Naive thymus-derived CD4-positive, alpha-beta T cell (primary cell): ENCODE measurements around the gene CEP41. TPM values are rescaled to one million over a fixed set of nuclear protein-coding genes. Genes with fewer than 3 reads are reported as not detected.
A peak's percentile ranks its signal among the peaks of the same experiment; 100 is the strongest.

Experiments used
- ATAC-seq: fragments of 150-1000 bp; cut with Tn5 transposase; 2 replicates; pipeline ENCODE4 v1.10.0; 2021; ENCODE audit warnings: mild to moderate bottlenecking, moderate library complexity
- CTCF ChIA-PET: fragments of 350-600 bp; sonication (Branson Sonifier 250); formaldehyde crosslinking; loops from one replicate; lab custom pipeline; 2021; ENCODE audit warnings: antibody characterized with exemption; lab: Charles Lee
- POLR2A ChIA-PET: fragments of 350-600 bp; sonication (Branson Sonifier 250); formaldehyde crosslinking; loops from one replicate; lab custom pipeline; 2021; ENCODE audit warnings: antibody characterized with exemption, inconsistent platforms; lab: Charles Lee
- DNase-seq, 9 donors: peaks; one replicate each; pipeline versions ENCODE4 v3.0.0 to v3.0.0-alpha.2; 2020 to 2022; ENCODE audit warnings: mixed read lengths in 1 of 9
- H3K27ac ChIP-seq: one replicate; pipeline ENCODE4 v1.7.0; 2013; ENCODE audit warnings: mild to moderate bottlenecking, low read depth, low read length, moderate library complexity
- H3K27me3 ChIP-seq, 2 donors: one replicate each; pipeline ENCODE4 v1.7.0; 2013; ENCODE audit warnings: low read length in 2 of 2, mild to moderate bottlenecking in 2 of 2, moderate library complexity in 2 of 2; ENCODE audit not compliant: control insufficient read depth in 2 of 2, insufficient read depth in 2 of 2
- H3K36me3 ChIP-seq, 3 experiments: 1 replicate in 2 of 3; 2 replicates in 1 of 3; pipeline ENCODE4 v1.7.0; 2013; ENCODE audit warnings: low read length in 3 of 3, mild to moderate bottlenecking in 3 of 3, moderate library complexity in 1 of 3; ENCODE audit not compliant: insufficient read depth in 3 of 3, control insufficient read depth in 2 of 3
- H3K4me1 ChIP-seq, 2 donors: one replicate each; pipeline ENCODE4 v1.7.0; 2013; ENCODE audit warnings: low read length in 2 of 2, mild to moderate bottlenecking in 2 of 2, moderate library complexity in 1 of 2; ENCODE audit not compliant: control insufficient read depth in 2 of 2, insufficient read depth in 2 of 2
- H3K4me3 ChIP-seq: 2 replicates; pipeline ENCODE4 v1.7.0; 2013; ENCODE audit warnings: mild to moderate bottlenecking, low read length
- H3K9me3 ChIP-seq, 3 experiments: 1 replicate in 2 of 3; 2 replicates in 1 of 3; pipeline ENCODE4 v1.7.0; 2013; ENCODE audit warnings: low read length in 3 of 3; ENCODE audit not compliant: control insufficient read depth in 2 of 3
- H3K27ac Mint-ChIP-seq, 9 donors: one replicate each; pipeline ENCODE4 v1.8.0; 2020 to 2022; ENCODE audit warnings: mixed read lengths in 9 of 9, mild to moderate bottlenecking in 8 of 9, moderate library complexity in 5 of 9, inconsistent platforms in 2 of 9
- H3K27me3 Mint-ChIP-seq, 5 donors: one replicate each; pipeline ENCODE4 v1.8.0; 2021 to 2022; ENCODE audit warnings: mixed read lengths in 5 of 5, mild to moderate bottlenecking in 1 of 5
- H3K36me3 Mint-ChIP-seq, 5 donors: one replicate each; pipeline ENCODE4 v1.8.0; 2020 to 2022; ENCODE audit warnings: mixed read lengths in 5 of 5, mild to moderate bottlenecking in 3 of 5, inconsistent platforms in 1 of 5
- H3K4me1 Mint-ChIP-seq, 7 donors: one replicate each; pipeline ENCODE4 v1.8.0; 2020 to 2022; ENCODE audit warnings: mixed read lengths in 7 of 7, mild to moderate bottlenecking in 3 of 7, inconsistent platforms in 1 of 7
- H3K4me3 Mint-ChIP-seq, 10 donors: one replicate each; pipeline ENCODE4 v1.8.0; 2020 to 2022; ENCODE audit warnings: mild to moderate bottlenecking in 10 of 10, mixed read lengths in 10 of 10, moderate library complexity in 6 of 10, inconsistent platforms in 2 of 10
- H3K9me3 Mint-ChIP-seq, 11 donors: one replicate each; pipeline ENCODE4 v1.8.0; 2020 to 2022; ENCODE audit warnings: mixed read lengths in 11 of 11, mild to moderate bottlenecking in 4 of 11, inconsistent platforms in 1 of 11, moderate library complexity in 1 of 11
- intact Hi-C, 2 donors: fragments of 100-400 bp; cut with micrococcal nuclease; formaldehyde crosslinking; loops; one replicate each; pipeline ENCODE4 v1.15.1; 2023
- polyA plus RNA-seq, 2 donors: library from polyadenylated mRNA; unstranded; fragments of 300-500 nt; fragmentation: Illumina TruSeq; gene quantifications; one replicate each; pipeline ENCODE4 v1.2.3, GENCODE V29; 2021
- total RNA-seq, 6 experiments: library from RNA in 5 of 6; stranded (reverse) in 5 of 6; gene quantifications; 1 replicate in 5 of 6; 2 replicates in 1 of 6; pipeline ENCODE4 v1.2.3 and lab custom pipeline; 2021 to 2026

CEP41 gene
- total and polyA plus RNA-seq, 7 experiments from 2014 or later: 6.9 to 29.6 (median 13.3) TPM

DNA sequence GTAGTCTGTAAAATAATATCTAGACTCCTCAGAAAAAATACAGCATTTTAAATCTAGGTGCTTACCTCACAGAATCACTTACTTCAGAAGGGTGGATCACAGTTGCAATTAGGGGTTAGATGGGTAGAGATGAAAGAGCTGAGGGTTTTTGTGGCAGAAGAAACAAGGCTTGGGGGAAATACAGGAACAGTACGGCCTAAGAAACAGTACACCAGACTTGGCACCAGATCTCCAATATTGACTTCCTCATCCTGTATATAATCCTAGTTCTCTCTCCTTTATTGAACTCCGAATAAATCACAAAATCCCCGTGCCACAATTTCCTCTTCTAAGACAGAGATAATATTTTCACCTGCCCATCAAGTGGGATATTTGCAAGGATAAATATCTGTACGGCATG, 14.3 kb downstream of the CEP41 start:
- no peaks in the 10 kb centered on the region for H3K27me3 ChIP-seq
- H3K4me1 ChIP-seq: peaks cover 0 to 43% of the 10 kb centered on the region in 2 donors
- H3K36me3 ChIP-seq: no peaks in the 10 kb centered on the region
- H3K4me3 Mint-ChIP-seq: peak overlapping the region in 9 of 10 donors; percentile 1 to 70 (median 53)
- intact Hi-C loops: loop anchor here in 1 of 2 donors (1.0 to 2.0 kb wide), 3 partner anchors 9 to 32 kb away; no protein-coding TSS in a partner anchor
- no peak overlapping the region for H3K4me3 ChIP-seq
- DNase-seq (peak in 7 of 9 donors; percentile 41 to 73 (median 62)), ATAC-seq (peak; percentile 87)
- H3K9me3 Mint-ChIP-seq: no peaks in the 10 kb centered on the region
- peaks cover 21 to 59% (median 50%) of the 10 kb centered on the region in 7 donors for H3K4me1 Mint-ChIP-seq
- H3K27ac Mint-ChIP-seq: peak overlapping the region in 8 of 9 donors; percentile 5 to 68 (median 52)
- ChIA-PET CTCF (interaction anchor here (0.7 to 2.0 kb wide), 2 partner anchors 11 to 100 kb away, joined by 3 to 6 read pairs; no protein-coding TSS in a partner anchor), POLR2A (interaction anchor here (0.6 to 1.0 kb wide), 3 partner anchors 11 to 32 kb away, joined by 3 to 4 read pairs (median 3); no protein-coding TSS in a partner anchor)
- no peaks in the 10 kb centered on the region for H3K9me3 ChIP-seq
- H3K27me3 Mint-ChIP-seq: no peaks in the 10 kb centered on the region
- H3K27ac ChIP-seq: peak overlapping the region; percentile 44
- H3K36me3 Mint-ChIP-seq: peaks cover 0 to 11% (median 0%) of the 10 kb centered on the region in 5 donors

DNA sequence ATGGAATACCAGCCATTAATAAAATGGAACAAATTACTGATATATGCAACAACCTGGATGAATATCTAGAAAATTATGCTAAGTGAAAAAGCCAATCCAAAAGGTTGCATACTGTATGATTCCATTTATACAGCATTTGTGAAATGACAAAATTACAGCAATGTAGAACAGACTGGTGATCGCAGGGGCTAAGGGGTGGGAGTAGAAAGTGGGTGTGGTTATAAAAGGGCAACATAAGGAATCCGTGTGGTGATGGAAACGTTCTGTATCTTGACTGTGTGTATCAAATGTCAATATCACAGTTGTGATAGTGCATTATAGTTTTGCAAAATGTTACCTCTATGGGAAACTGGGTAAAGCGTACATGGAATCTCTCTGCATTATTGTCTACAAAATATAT, 15.0 kb downstream of the CEP41 start:
- ATAC-seq: no peak
- H3K27me3 Mint-ChIP-seq: no peaks in the 10 kb centered on the region
- Histone ChIP-seq H3K27me3 (no peaks in the 10 kb centered on the region), H3K36me3 (no peaks in the 10 kb centered on the region), H3K4me3 (no peak overlapping the region), H3K4me1 (peaks cover 0 to 47% of the 10 kb centered on the region in 2 donors), H3K27ac (no peak overlapping the region), H3K9me3 (no peaks in the 10 kb centered on the region)
- H3K4me1 Mint-ChIP-seq: peaks cover 24 to 66% (median 58%) of the 10 kb centered on the region in 7 donors
- POLR2A ChIA-PET: no interaction called here
- H3K9me3 Mint-ChIP-seq: no peaks in the 10 kb centered on the region
- H3K36me3 Mint-ChIP-seq: peaks cover 0 to 11% (median 0%) of the 10 kb centered on the region in 5 donors
- no peak for DNase-seq
- peak overlapping the region in 5 of 10 donors; percentile 7 to 62 (median 32) for H3K4me3 Mint-ChIP-seq
- peak overlapping the region in 8 of 9 donors; percentile 6 to 88 (median 62) for H3K27ac Mint-ChIP-seq
- intact Hi-C loops: loop anchor here in 1 of 2 donors (1.0 to 2.0 kb wide), 3 partner anchors 8 to 31 kb away; no protein-coding TSS in a partner anchor
- CTCF ChIA-PET: interaction anchor here (2.0 kb wide), 1 partner anchor 10 kb away, joined by 6 read pairs; no protein-coding TSS in a partner anchor

DNA sequence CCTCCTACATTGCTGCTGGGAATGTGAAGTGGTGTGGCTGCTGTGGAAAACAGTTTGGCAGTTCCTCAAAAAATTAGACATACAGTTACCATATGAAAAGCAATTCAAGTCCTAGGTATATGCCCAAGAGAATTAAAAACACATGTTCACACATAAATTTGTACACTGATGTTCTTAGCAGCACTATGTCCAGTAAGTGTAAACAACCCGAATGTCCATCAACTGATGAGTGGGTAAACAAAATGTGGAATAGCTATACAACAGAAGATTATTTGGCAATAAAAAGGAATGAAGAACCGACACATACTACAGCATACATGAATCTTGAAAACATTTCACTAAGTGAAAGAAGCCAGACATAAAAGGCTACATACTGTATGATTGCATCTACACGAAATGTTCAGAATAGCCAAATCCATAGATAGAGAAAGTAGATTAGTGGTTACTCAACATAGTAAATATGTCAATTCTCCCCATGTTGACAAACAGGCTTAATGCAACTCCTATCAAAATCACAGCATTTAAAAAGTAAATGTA, 17.2 kb downstream of the CEP41 start:
- Mint-ChIP-seq H3K36me3 (peaks cover 0 to 13% (median 0%) of the 10 kb centered on the region in 5 donors), H3K27ac (peak overlapping the region in 1 of 9 donors; percentile 36), H3K9me3 (no peaks in the 10 kb centered on the region), H3K4me3 (peak overlapping the region in 1 of 10 donors; percentile 3), H3K4me1 (peaks cover 32 to 83% (median 74%) of the 10 kb centered on the region in 7 donors), H3K27me3 (no peaks in the 10 kb centered on the region)
- H3K4me1 ChIP-seq: peaks cover 0 to 56% of the 10 kb centered on the region in 2 donors
- intact Hi-C loops: no loop called here
- H3K9me3 ChIP-seq: no peaks in the 10 kb centered on the region
- DNase-seq: no peak
- no peaks in the 10 kb centered on the region for H3K27me3 ChIP-seq
- no peak for ATAC-seq
- H3K36me3 ChIP-seq: no peaks in the 10 kb centered on the region
- ChIA-PET CTCF (no interaction called here), POLR2A (interaction anchor here (0.9 to 1.4 kb wide), 2 partner anchors 14 to 17 kb away, joined by 3 to 5 read pairs; partner anchors contain the start of gene CEP41)
- H3K27ac ChIP-seq: no peak overlapping the region
- no peak overlapping the region for H3K4me3 ChIP-seq

DNA sequence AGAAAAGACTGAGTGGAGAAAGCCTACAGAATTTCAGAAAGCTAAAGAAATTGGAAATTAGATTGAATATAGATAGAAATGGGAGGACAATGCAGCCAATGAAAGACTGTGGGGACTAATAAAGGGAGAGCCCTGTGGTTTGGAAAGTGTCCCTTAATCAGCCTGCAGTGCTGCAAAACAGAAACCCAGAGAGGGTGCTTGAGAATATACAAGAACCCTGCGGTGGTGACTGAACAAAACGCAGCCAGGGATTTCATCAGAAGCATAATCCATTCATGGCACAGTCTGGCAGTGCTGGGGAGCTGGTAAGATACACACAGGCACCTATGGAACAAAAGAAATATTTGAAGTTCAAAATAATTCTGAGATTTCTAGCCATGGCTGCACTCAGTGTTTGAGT, 19.1 kb downstream of the CEP41 start:
- no peaks in the 10 kb centered on the region for H3K36me3 ChIP-seq
- no peak overlapping the region for H3K4me3 ChIP-seq
- no peak for DNase-seq
- H3K36me3 Mint-ChIP-seq: peaks cover 0 to 13% (median 0%) of the 10 kb centered on the region in 5 donors
- H3K27me3 Mint-ChIP-seq: no peaks in the 10 kb centered on the region
- H3K27ac Mint-ChIP-seq: peak overlapping the region; percentile 6 to 94 (median 68)
- H3K9me3 ChIP-seq: no peaks in the 10 kb centered on the region
- no peaks in the 10 kb centered on the region for H3K9me3 Mint-ChIP-seq
- CTCF ChIA-PET: interaction anchor here (1.5 kb wide), 1 partner anchor 9 kb away, joined by 3 read pairs; no protein-coding TSS in a partner anchor
- H3K4me3 Mint-ChIP-seq: peak overlapping the region in 9 of 10 donors; percentile 10 to 75 (median 64)
- H3K27me3 ChIP-seq: no peaks in the 10 kb centered on the region
- H3K4me1 Mint-ChIP-seq: peaks cover 32 to 88% (median 85%) of the 10 kb centered on the region in 7 donors
- peaks cover 0 to 68% of the 10 kb centered on the region in 2 donors for H3K4me1 ChIP-seq
- intact Hi-C loops: loop anchor here in 1 of 2 donors (2.0 kb wide), 1 partner anchor 65 kb away; no protein-coding TSS in a partner anchor
- no peak for ATAC-seq
- peak overlapping the region; percentile 23 for H3K27ac ChIP-seq
- POLR2A ChIA-PET: interaction anchor here (0.7 to 1.3 kb wide), 3 partner anchors 8 to 27 kb away, joined by 3 read pairs; no protein-coding TSS in a partner anchor

- Histone ChIP-seq H3K27ac (peak overlapping the region; percentile 23), H3K27me3 (no peaks in the 10 kb centered on the region), H3K36me3 (no peaks in the 10 kb centered on the region), H3K9me3 (no peaks in the 10 kb centered on the region), H3K4me3 (no peak overlapping the region), H3K4me1 (peaks cover 0 to 69% of the 10 kb centered on the region in 2 donors)
- H3K27ac Mint-ChIP-seq: peak overlapping the region in 5 of 9 donors; percentile 17 to 80 (median 68)
- intact Hi-C loops: loop anchor here in 1 of 2 donors (2.0 kb wide), 1 partner anchor 66 kb away; no protein-coding TSS in a partner anchor
- H3K9me3 Mint-ChIP-seq: no peaks in the 10 kb centered on the region
- peak overlapping the region in 7 of 10 donors; percentile 4 to 75 (median 64) for H3K4me3 Mint-ChIP-seq
- H3K27me3 Mint-ChIP-seq: no peaks in the 10 kb centered on the region
- peaks cover 35 to 88% (median 85%) of the 10 kb centered on the region in 7 donors for H3K4me1 Mint-ChIP-seq
- POLR2A ChIA-PET: interaction anchor here (0.7 to 1.7 kb wide), 4 partner anchors 8 to 28 kb away, joined by 3 to 5 read pairs (median 3); no protein-coding TSS in a partner anchor
- DNase-seq (no peak), ATAC-seq (no peak)
- H3K36me3 Mint-ChIP-seq: peaks cover 0 to 10% (median 0%) of the 10 kb centered on the region in 5 donors
- CTCF ChIA-PET: interaction anchor here (1.5 kb wide), 1 partner anchor 9 kb away, joined by 3 read pairs; no protein-coding TSS in a partner anchor
Observed at GRCh38 chr7:130420943-130421578, 19.8 kb downstream of the CEP41 start.

DNA sequence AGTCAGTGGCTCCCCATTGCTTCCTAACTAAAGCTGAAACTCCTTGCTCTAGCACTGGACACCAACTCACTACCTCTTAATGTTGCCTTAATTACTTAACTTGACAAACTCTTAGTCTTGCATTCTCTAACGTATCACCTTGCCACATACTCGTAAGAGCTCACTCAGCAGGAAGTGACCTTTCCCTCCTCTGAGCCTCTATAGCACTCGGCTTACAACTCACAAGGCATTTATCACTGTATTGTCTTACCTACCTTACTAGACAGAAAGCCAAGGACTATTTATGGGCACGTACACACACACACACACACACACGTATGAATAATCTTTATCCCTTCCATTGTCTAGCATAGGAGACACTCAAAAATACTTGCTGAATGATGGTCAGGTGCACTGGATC, 21.2 kb downstream of the CEP41 start:
- ChIA-PET POLR2A (interaction anchor here (0.8 to 1.7 kb wide), 4 partner anchors 10 to 25 kb away, joined by 3 to 5 read pairs (median 4); no protein-coding TSS in a partner anchor), CTCF (interaction anchor here (0.9 kb wide), 1 partner anchor 9 kb away, joined by 3 read pairs; no protein-coding TSS in a partner anchor)
- DNase-seq (peak in 5 of 9 donors; percentile 19 to 46 (median 27)), ATAC-seq (peak; percentile 67)
- H3K4me1 Mint-ChIP-seq: peaks cover 36 to 88% (median 84%) of the 10 kb centered on the region in 7 donors
- peaks cover 7 to 71% of the 10 kb centered on the region in 2 donors for H3K4me1 ChIP-seq
- intact Hi-C loops: loop anchor here (1.0 to 10.0 kb wide), 4 partner anchors 15 to 67 kb away; no protein-coding TSS in a partner anchor
- no peaks in the 10 kb centered on the region for H3K9me3 ChIP-seq
- H3K4me3 ChIP-seq: no peak overlapping the region
- no peaks in the 10 kb centered on the region for H3K36me3 ChIP-seq
- H3K27me3 Mint-ChIP-seq: no peaks in the 10 kb centered on the region
- peak overlapping the region; percentile 12 to 84 (median 66) for H3K4me3 Mint-ChIP-seq
- peak overlapping the region; percentile 50 to 96 (median 92) for H3K27ac Mint-ChIP-seq
- no peaks in the 10 kb centered on the region for H3K27me3 ChIP-seq
- H3K36me3 Mint-ChIP-seq: peaks cover 0 to 7% (median 0%) of the 10 kb centered on the region in 5 donors
- no peaks in the 10 kb centered on the region for H3K9me3 Mint-ChIP-seq
- H3K27ac ChIP-seq: peak overlapping the region; percentile 43
